ENCODE data around the gene PTPRN.
"Not testable (repeated sequence)": the region's sequence is repeated elsewhere in the genome, so short reads cannot be mapped to it uniquely, and the experiment has no call there.

The PTPRN gene
- total RNA-seq, result 0 reads per million in 2 donors

GRCh38 chr2:219309278-219309677 lies at the start of gene PTPRN:
Gene PTPRN (minus strand): TSS chr2:219309401. CDS start chr2:219309332, 69 bp downstream.
- DNase-seq, result no peak

- no peak for DNase-seq
These were observed 49.2 kb upstream of the PTPRN start for GRCh38 chr2:219358170-219359075.

- no peak for DNase-seq
These were observed 47.6 kb upstream of the PTPRN start for GRCh38 chr2:219356834-219357233.

- DNase-seq, result no peak
These were observed 45.4 kb upstream of the PTPRN start for GRCh38 chr2:219354582-219354981.

- no peak for DNase-seq
These were observed 43.9 kb upstream of the PTPRN start for GRCh38 chr2:219353129-219353528.

- peak; percentile 51 for DNase-seq
These were observed 43.3 kb upstream of the PTPRN start for GRCh38 chr2:219352448-219353023.

GRCh38 chr2:219350710-219351221 lies 41.6 kb upstream of the PTPRN start:
- no peak for DNase-seq

GRCh38 chr2:219350215-219350614 lies 41.0 kb upstream of the PTPRN start:
- no peak for DNase-seq

- no peak for DNase-seq
These were observed 35.7 kb upstream of the PTPRN start for GRCh38 chr2:219344751-219345430.

- no peak for DNase-seq
These were observed 26.2 kb upstream of the PTPRN start for GRCh38 chr2:219335373-219335786.

- DNase-seq, result no peak
These were observed 24.9 kb upstream of the PTPRN start for GRCh38 chr2:219334076-219334475.

- DNase-seq, result no peak
These were observed 23.3 kb upstream of the PTPRN start, which contains the start of gene RESP18 for GRCh38 chr2:219332542-219332941. Gene RESP18 (minus strand): TSS chr2:219332744.

GRCh38 chr2:219331560-219332213 lies 22.5 kb upstream of the PTPRN start:
- DNase-seq, result no peak

- no peak for DNase-seq
These were observed 18.5 kb upstream of the PTPRN start for GRCh38 chr2:219327719-219328118.

GRCh38 chr2:219325657-219326315 lies 16.6 kb upstream of the PTPRN start:
- no peak for DNase-seq

GRCh38 chr2:219325136-219325535 lies 15.9 kb upstream of the PTPRN start:
- no peak for DNase-seq

GRCh38 chr2:219323434-219323833 lies 14.2 kb upstream of the PTPRN start:
- DNase-seq, result no peak

GRCh38 chr2:219314804-219315468 lies 5.7 kb upstream of the PTPRN start:
- no peak for DNase-seq

GRCh38 chr2:219312683-219313263 lies 3.6 kb upstream of the PTPRN start:
- DNase-seq, result not testable (repeated sequence)

- DNase-seq, result peak; percentile 62
These were observed 779 bp downstream of the PTPRN start for GRCh38 chr2:219308142-219309101.
